ENCODE measurements around the gene PDE4B.
"Not testable (repeated sequence)": the region's sequence is repeated elsewhere in the genome, so short reads cannot be mapped to it uniquely, and the experiment has no call there.

PDE4B gene

DNA sequence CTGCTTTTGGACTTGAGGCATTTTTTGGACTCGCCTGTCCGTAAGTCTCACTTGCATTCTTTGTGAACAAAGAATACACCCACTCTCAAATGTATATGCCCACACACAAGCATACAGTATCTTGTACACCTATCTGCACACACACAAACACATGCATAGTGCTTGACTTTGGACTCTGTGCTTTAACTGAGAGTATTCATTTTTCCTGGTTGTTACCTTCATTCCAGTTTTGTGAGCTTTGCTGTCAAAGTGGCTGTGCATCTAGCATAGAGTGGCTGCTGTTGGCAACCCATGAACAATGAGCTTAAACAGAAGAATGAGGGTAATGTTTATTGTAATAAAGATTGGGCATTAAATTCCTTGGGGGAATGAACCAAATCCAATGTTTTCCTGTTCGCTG, 199.0 kb downstream of the PDE4B start:
- DNase-seq (ENCODE audit: low read depth in 2 of 2, low spot score in 1 of 2): no peak

GRCh38 chr1:65992165-65992821, 199.6 kb downstream of the PDE4B start:
- no peak for DNase-seq (ENCODE audit: low read depth in 2 of 2, low spot score in 1 of 2)

DNA sequence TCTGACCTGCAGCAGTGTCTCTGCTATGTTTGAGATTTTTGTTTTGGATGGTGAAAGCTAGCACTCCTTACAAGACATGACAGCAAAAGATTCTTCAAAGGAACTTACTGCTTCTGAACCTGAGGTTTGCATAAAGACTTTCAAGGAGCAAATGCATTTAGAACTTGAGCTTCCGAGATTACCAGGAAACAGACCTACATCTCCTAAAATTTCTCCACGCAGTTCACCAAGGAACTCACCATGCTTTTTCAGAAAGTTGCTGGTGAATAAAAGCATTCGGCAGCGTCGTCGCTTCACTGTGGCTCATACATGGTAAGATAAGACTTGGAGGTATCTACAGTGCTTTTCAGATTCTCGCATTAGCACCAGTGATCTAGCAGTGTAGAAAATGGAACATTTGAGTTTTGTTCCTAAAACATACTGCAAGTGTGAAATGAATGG, 200.2 kb downstream of the PDE4B start:
- DNase-seq (ENCODE audit: low read depth in 2 of 2, low spot score in 1 of 2): no peak

DNA sequence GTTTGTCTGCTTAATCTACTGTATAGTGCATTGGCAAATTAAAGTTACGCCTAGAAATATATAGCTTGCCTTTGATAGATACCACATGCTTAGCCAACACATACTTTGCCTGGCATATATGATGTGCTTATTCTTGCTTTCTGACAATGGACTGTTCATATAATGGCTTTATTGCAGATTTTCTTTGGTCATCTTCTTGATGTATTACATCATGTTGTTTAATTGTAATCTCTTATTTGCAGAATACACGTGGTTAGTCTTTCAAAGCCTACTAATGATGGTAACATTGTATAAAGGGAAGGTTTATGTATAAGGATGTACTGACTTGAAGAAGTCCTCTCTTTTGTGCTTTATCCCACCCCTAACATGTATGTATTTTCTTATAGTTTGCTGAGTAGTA, 201.5 kb downstream of the PDE4B start:
- DNase-seq (ENCODE audit: low read depth in 2 of 2, low spot score in 1 of 2): no peak

- no peak for DNase-seq (ENCODE audit: low read depth in 2 of 2, low spot score in 1 of 2)
These were observed 202.6 kb downstream of the PDE4B start for GRCh38 chr1:65995336-65995735.

DNA sequence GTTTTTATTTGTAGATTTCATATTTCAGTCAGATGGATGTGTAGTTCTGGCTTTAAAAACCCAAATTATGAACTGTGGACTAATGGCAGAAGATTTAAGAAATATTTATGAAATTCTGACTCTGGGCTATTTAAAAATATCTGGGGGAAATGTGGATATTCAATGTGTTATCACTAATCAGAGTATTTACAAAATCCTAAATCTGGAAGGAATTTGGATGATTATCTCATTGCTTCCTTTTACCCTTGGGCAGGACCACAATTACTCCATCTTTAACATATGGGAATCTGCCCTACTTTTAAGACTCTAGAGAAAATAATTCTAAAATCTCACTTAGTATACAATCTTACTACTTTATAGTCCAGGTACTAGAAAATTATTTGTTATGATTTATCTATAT, 203.2 kb downstream of the PDE4B start:
- no peak for DNase-seq (ENCODE audit: low read depth in 2 of 2, low spot score in 1 of 2)

DNA sequence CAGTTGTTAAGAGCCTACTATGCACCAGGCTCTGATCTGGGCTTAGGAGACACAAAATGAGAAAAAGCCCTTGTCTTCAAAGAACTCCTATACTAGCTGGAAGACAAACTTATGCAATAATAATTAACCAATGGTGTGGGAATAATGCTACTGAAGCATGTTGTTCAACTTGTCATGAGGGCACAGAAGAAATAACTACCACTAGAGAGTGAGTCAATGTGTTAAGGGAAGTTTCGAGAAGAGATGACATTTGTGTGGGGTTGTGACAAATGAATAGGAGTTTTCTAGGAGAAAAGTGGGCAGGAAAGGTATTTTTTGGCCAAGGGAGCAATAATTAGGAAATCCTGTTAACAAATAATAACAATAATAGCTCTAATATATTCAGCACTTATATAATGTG, 205.0 kb downstream of the PDE4B start:
- DNase-seq (ENCODE audit: low read depth in 2 of 2, low spot score in 1 of 2): no peak

GRCh38 chr1:65998763-65999583, 206.3 kb downstream of the PDE4B start:
- no peak for DNase-seq (ENCODE audit: low read depth in 2 of 2, low spot score in 1 of 2)

- no peak for DNase-seq (ENCODE audit: low read depth in 2 of 2, low spot score in 1 of 2)
These were observed 207.4 kb downstream of the PDE4B start for GRCh38 chr1:66000033-66000637.

DNA sequence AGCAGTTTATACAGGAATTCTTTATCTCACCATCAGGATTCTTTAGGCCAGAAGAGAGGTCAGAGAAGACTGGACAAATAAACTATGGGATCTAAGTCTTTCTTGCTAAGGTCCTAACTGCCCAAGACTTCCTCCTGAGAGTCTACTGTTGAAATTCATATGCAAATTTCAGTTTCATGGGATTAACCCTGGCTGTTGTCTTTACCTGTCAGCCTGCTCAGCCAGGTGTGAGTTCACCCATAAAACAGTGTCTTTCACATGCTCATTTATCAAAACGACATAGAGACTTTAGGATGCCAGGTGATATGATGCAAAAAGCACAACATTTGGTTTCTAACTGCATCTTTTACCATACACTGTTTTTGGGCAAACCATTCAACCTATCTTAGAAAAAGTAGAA, 211.0 kb downstream of the PDE4B start:
- no peak for DNase-seq (ENCODE audit: low read depth in 2 of 2, low spot score in 1 of 2)

DNA sequence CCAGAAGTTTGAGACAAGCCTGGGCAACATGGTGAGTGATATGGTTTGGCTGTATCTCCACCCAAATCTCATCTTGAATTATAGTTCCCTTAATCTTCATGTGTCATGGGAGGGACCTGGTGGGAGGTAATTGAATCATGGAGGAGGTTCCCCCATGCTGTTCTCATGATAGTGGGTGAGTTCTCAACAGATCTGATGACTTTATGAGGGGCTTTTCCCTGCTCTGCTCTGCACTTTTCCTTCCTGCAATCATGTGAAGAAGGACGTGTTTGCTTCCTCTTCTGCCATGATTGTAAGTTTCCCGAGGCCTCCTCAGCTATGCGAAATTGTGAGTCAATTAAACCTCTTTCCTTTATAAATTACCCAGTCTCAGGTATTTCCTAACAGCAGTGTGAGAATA, 213.8 kb downstream of the PDE4B start:
- not testable (repeated sequence) for DNase-seq (ENCODE audit: low read depth in 2 of 2, low spot score in 1 of 2)

DNA sequence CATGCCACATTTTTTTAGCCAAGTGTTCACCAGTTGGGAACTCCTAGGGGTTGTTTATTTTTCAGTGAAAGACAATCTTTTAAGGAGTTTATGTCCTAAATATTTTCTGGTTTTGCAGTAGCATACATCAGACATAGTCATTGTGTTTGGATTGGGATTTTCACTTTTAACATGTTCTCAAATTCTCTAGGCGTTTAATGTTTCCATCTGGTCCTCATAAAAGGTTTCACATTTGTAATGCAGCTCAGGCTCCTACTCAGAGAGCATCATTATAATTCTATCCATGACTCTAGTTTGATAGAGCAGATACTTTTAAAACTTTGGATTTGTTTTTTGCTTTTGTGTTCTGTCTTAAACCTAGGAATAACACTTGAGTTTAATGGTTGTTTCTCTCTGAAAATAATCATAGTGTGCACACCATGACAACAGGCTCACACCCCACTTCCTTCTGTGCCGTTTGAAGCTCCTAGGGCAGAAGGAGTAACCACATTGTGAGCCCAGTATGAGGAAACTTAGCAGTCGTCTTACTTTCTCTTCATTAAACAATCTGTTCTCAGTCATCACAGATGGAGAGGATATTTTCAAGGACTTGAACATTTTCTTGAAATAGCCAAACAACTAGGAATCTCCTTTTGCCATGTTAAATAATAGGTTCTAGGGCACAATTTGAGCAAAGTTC, 219.6 kb downstream of the PDE4B start:
- DNase-seq (ENCODE audit: low read depth in 2 of 2, low spot score in 1 of 2): no peak

GRCh38 chr1:66013371-66013770, 220.7 kb downstream of the PDE4B start:
- no peak for DNase-seq (ENCODE audit: low read depth in 2 of 2, low spot score in 1 of 2)

DNA sequence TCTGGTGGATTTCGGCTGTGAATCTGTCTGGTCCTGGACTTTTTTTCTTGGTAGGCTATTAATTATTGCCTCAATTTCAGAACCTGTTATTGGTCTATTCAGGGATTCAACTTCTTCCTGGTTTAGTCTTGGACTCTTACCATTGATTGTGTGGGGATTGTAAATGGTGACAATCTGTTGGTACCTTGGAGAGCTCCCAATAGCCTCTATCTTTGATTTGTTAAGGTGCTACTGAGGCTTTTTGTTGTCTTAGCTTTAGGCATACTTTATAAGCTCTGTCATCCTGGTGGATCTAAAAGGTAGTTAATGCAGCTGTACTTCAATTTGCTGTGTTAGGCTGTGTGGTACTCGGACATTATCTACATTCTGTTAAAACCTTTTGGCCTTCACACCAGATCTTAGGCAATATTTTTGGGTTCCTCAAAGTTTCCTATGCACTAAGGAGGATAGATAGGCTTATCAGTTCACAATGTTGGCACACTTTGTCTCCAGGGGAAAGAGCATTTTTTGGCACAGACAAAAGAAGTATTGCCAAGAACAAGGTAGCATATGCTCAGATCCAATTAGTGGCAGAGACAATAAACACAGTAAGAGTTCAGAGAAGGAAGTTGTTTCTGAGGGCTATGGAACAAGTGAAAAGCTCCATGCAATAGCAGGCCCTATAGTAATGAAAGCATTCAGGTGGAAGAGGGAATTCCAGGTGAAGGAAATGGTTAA, 230.4 kb downstream of the PDE4B start:
- no peak for DNase-seq (ENCODE audit: low read depth in 2 of 2, low spot score in 1 of 2)

- no peak for DNase-seq (ENCODE audit: low read depth in 2 of 2, low spot score in 1 of 2)
These were observed 232.5 kb downstream of the PDE4B start for GRCh38 chr1:66025188-66025587.

DNA sequence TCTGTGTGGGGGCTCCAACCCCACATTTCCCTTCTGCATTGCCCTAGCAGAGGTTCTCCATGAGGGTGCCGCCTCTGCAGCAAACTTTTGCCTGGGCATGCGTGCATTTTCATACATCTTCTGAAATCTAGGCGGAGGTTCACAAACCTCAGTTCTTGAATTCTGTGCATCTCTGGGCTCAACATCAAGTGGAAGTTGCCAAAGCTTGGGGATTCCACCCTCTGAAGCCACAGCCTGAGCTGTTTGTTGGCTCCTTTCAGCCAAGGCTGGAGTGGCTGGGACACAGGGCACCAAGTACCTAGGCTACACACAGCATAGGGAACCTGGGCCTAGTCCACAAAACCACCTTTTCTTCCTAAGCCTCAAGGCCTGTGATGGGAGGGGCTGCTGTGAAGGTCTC, 235.3 kb downstream of the PDE4B start:
- no peak for DNase-seq (ENCODE audit: low read depth in 2 of 2, low spot score in 1 of 2)

- DNase-seq (ENCODE audit: low read depth in 2 of 2, low spot score in 1 of 2): no peak
These were observed 241.1 kb downstream of the PDE4B start for GRCh38 chr1:66033781-66034180.

GRCh38 chr1:66035616-66036245, 243.0 kb downstream of the PDE4B start:
- DNase-seq (ENCODE audit: low read depth in 2 of 2, low spot score in 1 of 2): no peak

DNA sequence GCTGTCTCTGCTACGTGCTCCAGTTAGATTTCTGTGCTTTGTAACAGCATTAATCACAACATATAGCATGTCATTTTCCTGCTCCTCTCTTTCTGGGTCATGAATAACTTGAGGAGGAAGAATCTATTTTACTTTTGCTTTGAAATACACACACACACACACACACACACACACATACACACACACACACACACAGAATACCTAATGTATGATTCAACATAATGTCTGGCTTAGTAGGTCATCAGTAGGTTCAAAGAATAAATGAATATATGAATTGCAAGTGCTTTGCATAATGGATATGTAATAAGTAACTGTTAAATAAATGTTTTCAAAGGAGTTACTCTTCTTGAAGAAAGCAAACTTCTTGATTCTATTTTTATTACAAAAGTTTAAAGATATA, 249.0 kb downstream of the PDE4B start:
- DNase-seq (ENCODE audit: low read depth in 2 of 2, low spot score in 1 of 2): no peak

DNA sequence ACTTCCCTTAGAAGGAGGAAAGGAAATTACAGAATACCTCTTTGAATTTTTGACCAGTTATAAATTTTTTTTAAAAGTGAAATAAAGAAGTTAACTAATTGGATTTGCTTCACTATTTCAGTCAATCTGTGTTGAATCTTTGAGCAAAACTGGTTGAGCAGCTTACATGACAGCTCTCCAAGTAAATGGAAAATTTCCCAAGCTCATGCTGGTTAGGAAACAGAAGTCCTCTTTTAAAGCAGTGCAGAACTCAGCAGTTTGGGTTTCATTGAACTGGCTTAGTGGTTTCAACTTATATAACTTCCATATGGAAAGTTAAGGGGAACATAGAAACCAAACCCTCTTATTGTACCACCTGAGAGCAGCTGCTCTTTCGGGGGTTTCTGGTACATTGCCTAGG, 250.5 kb downstream of the PDE4B start:
- DNase-seq (ENCODE audit: low read depth in 2 of 2, low spot score in 1 of 2): no peak

DNA sequence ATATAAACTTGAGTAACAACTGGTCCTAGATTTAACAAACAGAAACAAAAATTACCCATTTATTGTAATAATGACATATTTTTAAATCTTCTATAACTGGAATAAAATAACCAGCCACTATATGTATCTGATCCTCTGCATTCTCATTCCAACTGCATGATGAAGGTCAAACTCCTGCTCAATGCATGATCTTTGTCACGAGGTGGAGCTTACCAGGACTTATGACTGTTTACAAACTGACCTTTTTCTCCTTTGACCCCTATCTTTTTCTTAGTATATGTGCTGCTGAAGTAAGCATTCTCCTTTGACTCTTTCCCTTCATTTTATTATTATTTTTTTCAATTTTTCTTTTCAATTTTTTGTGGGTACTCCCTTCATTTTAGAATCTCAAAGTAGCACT, 252.2 kb downstream of the PDE4B start:
- DNase-seq (ENCODE audit: low read depth in 2 of 2, low spot score in 1 of 2): no peak

All from stimulated activated CD8-positive, alpha-beta memory T cell treated with anti-CD3 and anti-CD28 coated beads, Interleukin-4, amount 100 ng/mL, for 4 hours (primary cell).